Measurements from ENCODE around the gene DNAH2. TPM values are rescaled to one million over a fixed set of nuclear protein-coding genes. Genes with fewer than 3 reads are reported as not detected.

The DNAH2 gene
- total and polyA plus RNA-seq, 2 of the 8 experiments (the other 6 are each of a cell fraction or from before 2014, with no cell fraction given) = 0.13 to 0.18 TPM

DNA sequence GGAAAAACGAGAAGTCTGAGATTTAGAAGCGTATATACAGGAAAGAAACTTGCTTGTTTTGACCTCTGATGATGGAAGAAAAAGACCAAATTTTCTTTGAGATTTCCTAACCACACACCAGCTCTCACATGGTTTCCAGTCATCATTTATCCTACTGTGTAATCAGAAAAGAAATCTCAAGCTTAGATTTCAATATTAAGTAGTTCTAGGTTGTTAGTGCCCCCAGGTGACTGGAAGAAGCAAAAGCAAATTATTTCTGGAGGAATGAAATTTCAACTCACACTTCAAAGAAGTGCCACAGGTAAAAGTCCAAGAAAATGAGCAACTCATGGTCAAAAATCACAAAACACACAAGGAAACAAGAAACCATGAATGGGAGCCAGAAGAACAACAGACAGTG is 64.7 kb downstream of the DNAH2 start (continued):
- TF ChIP-seq JUND (IDR thresholded peaks at IDR 0.05; ENCODE audit: low read length) = no peak
- no peak for TF ChIP-seq HDAC2 (IDR thresholded peaks at IDR 0.05; ENCODE audit: borderline replicate concordance in 1 of 2, low read depth in 2 of 2, low read length in 2 of 2)
- TF ChIP-seq EZH2 (IDR thresholded peaks at IDR 0.05; ENCODE audit: low read depth, low read length, severe bottlenecking) = no peak
- no peak for TF ChIP-seq SRF (IDR thresholded peaks at IDR 0.05; ENCODE audit: low read depth, low read length)
- no peak for TF ChIP-seq NANOG (IDR thresholded peaks at IDR 0.05; ENCODE audit: insufficient read depth, low read depth, low read length, poor library complexity, severe bottlenecking)
